Ishikawa (cell line): ENCODE results near the gene MLLT1.

ENCODE experiments used
- CEBPB ChIP-seq: IDR thresholded peaks from 2 replicates; pipeline ENCODE4 v1.6.1; 2012
- CREB1 ChIP-seq: IDR thresholded peaks from 2 replicates; pipeline ENCODE4 v1.6.1; 2012; ENCODE audit warnings: low read depth
- EGR1 ChIP-seq: IDR thresholded peaks from 2 replicates; pipeline ENCODE4 v1.6.1; 2012
- EP300 ChIP-seq: IDR thresholded peaks from 2 replicates; pipeline ENCODE4 v1.6.1; 2012; ENCODE audit warnings: borderline replicate concordance
- FOXM1 ChIP-seq: IDR thresholded peaks from 2 replicates; pipeline ENCODE4 v1.6.1; 2012; ENCODE audit warnings: low read depth, borderline replicate concordance
- NFIC ChIP-seq: IDR thresholded peaks from 2 replicates; pipeline ENCODE4 v1.6.1; 2012
- RAD21 ChIP-seq: IDR thresholded peaks from 2 replicates; pipeline ENCODE4 v1.6.1; 2012; ENCODE audit warnings: low read depth
- TAF1 ChIP-seq: IDR thresholded peaks from 2 replicates; pipeline ENCODE4 v1.6.1; 2012; ENCODE audit warnings: low read depth, mild to moderate bottlenecking
- TCF12 ChIP-seq: IDR thresholded peaks from 2 replicates; pipeline ENCODE4 v1.6.1; 2012; ENCODE audit warnings: low read depth
- TEAD4 ChIP-seq: IDR thresholded peaks from 2 replicates; pipeline ENCODE4 v1.6.1; 2012
- YY1 ChIP-seq: IDR thresholded peaks from 2 replicates; pipeline ENCODE4 v1.6.1; 2012; ENCODE audit warnings: low read depth
- ZBTB7A ChIP-seq: IDR thresholded peaks from 2 replicates; pipeline ENCODE4 v1.6.1; 2012; ENCODE audit warnings: low read depth
- TF ChIP-seq, protein P1 (sequence below): IDR thresholded peaks from 2 replicates; pipeline ENCODE4 v1.6.1; 2012
- TF ChIP-seq, protein P2 (sequence below): IDR thresholded peaks from 2 replicates; pipeline ENCODE4 v1.6.1; 2012; ENCODE audit warnings: low read depth, mild to moderate bottlenecking
- TF ChIP-seq, protein P3 (sequence below): IDR thresholded peaks from 2 replicates; pipeline ENCODE4 v1.6.1; 2012

Gene MLLT1

DNA sequence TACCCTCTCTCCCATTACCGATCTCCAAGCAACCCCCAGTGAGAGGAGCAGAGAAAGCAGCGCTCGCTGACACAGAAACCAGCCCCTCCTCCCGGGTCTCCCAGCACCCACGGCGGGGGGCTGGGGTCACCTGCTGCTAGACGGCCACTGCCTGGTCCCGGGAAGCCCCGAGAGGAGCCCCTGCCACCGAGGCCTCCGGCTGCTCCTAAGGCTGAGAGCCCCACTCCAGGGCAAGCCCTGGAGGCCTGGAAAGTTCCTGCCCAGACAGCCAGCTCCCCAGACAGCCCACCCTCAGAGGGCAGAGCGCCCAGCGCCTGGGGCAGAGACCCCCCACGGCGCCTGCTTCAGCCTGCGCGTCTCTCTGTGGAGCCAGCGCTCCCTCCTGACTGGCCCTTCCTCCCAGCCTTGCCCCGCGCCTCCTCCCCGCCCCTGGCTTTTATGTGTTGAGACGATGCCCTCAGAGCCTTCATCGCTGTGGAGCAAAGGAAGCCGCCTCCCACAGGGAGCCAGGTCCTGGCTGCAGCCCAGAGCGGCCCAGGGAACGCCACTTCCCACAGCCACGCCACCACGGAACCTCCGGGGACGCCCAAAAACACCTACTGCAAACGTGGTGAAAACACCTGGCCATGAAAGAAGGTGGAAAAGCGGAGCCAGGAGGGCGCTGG is 51.1 kb downstream of the MLLT1 start:
- TF ChIP-seq, protein P1, sequence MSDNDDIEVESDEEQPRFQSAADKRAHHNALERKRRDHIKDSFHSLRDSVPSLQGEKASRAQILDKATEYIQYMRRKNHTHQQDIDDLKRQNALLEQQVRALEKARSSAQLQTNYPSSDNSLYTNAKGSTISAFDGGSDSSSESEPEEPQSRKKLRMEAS, result no peak
- no peak for TF ChIP-seq FOXM1
- no peak for TF ChIP-seq EGR1
- no peak for TF ChIP-seq RAD21
- no peak for TF ChIP-seq TCF12
- no peak for TF ChIP-seq CREB1
- no peak for TF ChIP-seq NFIC
- TF ChIP-seq ZBTB7A, result no peak

DNA sequence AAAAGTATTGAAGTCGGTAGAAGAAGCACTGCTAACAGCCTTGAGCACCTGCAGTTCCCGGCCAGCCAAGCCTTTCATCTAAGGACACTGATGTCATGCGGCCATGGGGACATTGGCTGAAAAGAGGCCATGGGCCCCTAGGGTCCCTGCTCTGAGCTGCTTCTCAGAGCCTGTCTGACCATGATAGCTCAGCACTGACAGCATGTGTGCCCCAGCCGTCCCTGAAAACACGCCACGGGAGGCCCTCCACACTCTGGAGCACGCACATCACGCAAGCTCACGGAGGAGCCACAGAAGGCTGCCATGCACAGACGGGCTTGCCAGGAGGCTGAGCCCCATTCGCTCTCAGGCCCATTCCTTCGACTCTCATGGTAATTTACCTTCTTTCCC is 51.8 kb downstream of the MLLT1 start:
- TF ChIP-seq, protein P2, sequence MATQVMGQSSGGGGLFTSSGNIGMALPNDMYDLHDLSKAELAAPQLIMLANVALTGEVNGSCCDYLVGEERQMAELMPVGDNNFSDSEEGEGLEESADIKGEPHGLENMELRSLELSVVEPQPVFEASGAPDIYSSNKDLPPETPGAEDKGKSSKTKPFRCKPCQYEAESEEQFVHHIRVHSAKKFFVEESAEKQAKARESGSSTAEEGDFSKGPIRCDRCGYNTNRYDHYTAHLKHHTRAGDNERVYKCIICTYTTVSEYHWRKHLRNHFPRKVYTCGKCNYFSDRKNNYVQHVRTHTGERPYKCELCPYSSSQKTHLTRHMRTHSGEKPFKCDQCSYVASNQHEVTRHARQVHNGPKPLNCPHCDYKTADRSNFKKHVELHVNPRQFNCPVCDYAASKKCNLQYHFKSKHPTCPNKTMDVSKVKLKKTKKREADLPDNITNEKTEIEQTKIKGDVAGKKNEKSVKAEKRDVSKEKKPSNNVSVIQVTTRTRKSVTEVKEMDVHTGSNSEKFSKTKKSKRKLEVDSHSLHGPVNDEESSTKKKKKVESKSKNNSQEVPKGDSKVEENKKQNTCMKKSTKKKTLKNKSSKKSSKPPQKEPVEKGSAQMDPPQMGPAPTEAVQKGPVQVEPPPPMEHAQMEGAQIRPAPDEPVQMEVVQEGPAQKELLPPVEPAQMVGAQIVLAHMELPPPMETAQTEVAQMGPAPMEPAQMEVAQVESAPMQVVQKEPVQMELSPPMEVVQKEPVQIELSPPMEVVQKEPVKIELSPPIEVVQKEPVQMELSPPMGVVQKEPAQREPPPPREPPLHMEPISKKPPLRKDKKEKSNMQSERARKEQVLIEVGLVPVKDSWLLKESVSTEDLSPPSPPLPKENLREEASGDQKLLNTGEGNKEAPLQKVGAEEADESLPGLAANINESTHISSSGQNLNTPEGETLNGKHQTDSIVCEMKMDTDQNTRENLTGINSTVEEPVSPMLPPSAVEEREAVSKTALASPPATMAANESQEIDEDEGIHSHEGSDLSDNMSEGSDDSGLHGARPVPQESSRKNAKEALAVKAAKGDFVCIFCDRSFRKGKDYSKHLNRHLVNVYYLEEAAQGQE, result no peak
- TF ChIP-seq TAF1, result no peak

DNA sequence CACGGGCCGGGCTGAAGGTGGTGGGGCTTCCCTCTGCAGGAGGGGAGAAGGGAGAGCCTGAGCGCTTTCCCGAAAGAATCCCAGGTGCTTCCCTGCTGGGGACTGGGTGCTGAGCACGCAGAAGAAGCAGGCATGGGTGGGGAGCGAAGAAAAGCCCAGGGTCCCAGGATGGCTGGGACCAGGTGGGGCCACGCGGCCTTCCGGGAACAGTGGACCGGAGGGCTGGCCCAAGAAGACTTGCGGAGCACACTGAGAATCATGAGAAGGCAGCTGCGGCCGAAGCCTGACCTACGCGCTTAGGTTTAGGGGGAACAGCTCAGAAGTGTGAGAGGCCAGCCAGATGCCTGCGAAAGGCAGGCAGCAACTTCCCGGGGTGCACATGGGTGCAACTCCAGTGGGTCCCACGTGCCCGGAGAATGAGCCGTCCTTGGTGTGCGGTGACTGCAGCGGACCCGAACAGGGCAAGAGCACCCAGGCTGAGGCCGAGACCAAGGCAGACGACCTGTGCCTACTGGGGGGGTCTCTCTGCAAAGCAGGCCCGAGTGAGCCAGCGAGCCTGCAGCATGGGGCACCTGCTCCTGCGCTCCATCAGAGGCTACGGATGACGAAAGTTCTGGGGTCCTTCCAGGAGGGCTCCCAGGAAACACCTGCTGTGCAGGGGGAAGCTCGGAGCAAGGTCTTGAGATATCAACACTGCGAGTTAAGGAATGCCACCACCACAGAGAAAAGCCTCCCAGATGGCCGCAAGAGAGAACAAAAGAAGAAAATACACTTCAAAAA is 52.4 kb downstream of the MLLT1 start:
- TF ChIP-seq FOXM1 (no peak), CEBPB (no peak), TEAD4 (no peak), TAF1 (no peak), TCF12 (no peak), RAD21 (no peak), CREB1 (no peak), YY1 (no peak), ZBTB7A (no peak), EGR1 (no peak), EP300 (no peak), NFIC (no peak)
- TF ChIP-seq, protein P2, result no peak
- TF ChIP-seq, protein P3, sequence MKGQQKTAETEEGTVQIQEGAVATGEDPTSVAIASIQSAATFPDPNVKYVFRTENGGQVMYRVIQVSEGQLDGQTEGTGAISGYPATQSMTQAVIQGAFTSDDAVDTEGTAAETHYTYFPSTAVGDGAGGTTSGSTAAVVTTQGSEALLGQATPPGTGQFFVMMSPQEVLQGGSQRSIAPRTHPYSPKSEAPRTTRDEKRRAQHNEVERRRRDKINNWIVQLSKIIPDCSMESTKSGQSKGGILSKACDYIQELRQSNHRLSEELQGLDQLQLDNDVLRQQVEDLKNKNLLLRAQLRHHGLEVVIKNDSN, result no peak
- TF ChIP-seq, protein P1, result no peak

DNA sequence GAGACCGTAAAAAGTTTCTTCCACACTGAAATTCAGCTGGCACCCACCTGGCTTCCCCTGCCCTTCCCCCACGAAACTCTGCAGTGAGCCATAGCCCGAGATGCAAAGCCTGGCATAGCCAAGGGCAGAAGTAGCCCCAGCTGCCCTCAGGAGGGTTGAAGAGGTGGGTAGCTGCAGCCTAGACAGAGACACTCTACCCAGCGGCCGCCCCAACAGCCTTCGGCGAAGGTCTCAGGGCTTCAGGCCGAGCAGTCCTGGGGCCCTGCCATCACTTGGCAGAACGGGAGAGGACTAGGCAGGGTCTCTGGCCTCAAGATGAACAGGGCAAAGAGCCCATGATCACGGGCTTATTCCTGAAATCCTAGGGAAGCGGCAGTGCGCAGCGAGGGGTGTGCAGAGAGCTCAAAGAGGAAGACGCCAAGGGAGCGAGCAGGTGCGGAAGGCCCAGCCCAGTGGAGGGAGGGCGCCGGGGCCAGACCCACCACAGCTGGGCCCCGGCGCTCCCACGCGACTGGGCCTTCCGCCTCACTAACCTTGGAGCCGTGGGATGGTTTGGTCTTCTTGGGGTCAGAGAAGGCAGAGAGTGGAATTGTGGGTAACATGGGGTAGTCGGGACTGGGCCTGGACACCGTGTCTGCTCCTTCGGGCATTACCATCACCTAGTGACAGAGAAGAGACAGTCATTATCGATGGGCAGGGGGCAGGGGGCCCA is 53.2 kb downstream of the MLLT1 start:
- TF ChIP-seq TCF12 (no peak), FOXM1 (no peak), ZBTB7A (no peak), CREB1 (no peak), EGR1 (no peak), YY1 (no peak), RAD21 (no peak), EP300 (no peak), TAF1 (no peak), CEBPB (no peak)
- TF ChIP-seq, protein P2, result no peak
- TF ChIP-seq, protein P1, result no peak
